Measurements from ENCODE around the gene G6PD.
"Not testable (repeated sequence)": the region's sequence is repeated elsewhere in the genome, so short reads cannot be mapped to it uniquely, and the experiment has no call there.

G6PD gene

GRCh38 chrX:154546354-154547244 lies at the start of gene G6PD:
G6PD (minus strand) TSS chrX:154546846; CDS start chrX:154546155, 691 bp downstream.
- DNase-seq, result peak; percentile 67

- DNase-seq, result no peak
These were observed 49.1 kb upstream of the G6PD start for GRCh38 chrX:154595559-154596249.

GRCh38 chrX:154594491-154594890 lies 47.8 kb upstream of the G6PD start:
- no peak for DNase-seq

- no peak for DNase-seq
These were observed 46.6 kb upstream of the G6PD start for GRCh38 chrX:154593201-154593600.

GRCh38 chrX:154592505-154592904 lies 45.9 kb upstream of the G6PD start:
- no peak for DNase-seq

- not testable (repeated sequence) for DNase-seq
These were observed 43.8 kb upstream of the G6PD start for GRCh38 chrX:154590415-154590814.

GRCh38 chrX:154584585-154585183 lies 38.0 kb upstream of the G6PD start, which contains the start of gene CTAG1A:
CTAG1A (plus strand) TSS chrX:154585133; CDS start chrX:154585207, 74 bp downstream.
- DNase-seq, result not testable (repeated sequence)

GRCh38 chrX:154582994-154583393 lies 36.3 kb upstream of the G6PD start:
- DNase-seq, result not testable (repeated sequence)

GRCh38 chrX:154575076-154575475 lies 28.4 kb upstream of the G6PD start:
- DNase-seq, result not testable (repeated sequence)

GRCh38 chrX:154573061-154573460 lies 26.4 kb upstream of the G6PD start:
- DNase-seq, result not testable (repeated sequence)

- not testable (repeated sequence) for DNase-seq
These were observed 23.7 kb upstream of the G6PD start for GRCh38 chrX:154570361-154570760.

- DNase-seq, result not testable (repeated sequence)
These were observed 15.6 kb upstream of the G6PD start for GRCh38 chrX:154562295-154562694.

- DNase-seq, result not testable (repeated sequence)
These were observed 13.7 kb upstream of the G6PD start for GRCh38 chrX:154560326-154560725.

- not testable (repeated sequence) for DNase-seq
These were observed 12.2 kb upstream of the G6PD start for GRCh38 chrX:154558896-154559295.

- not testable (repeated sequence) for DNase-seq
These were observed 11.5 kb upstream of the G6PD start for GRCh38 chrX:154558060-154558690.

GRCh38 chrX:154552112-154552806 lies 5.6 kb upstream of the G6PD start:
- DNase-seq, result not testable (repeated sequence)

- DNase-seq, result no peak
These were observed 3.1 kb upstream of the G6PD start for GRCh38 chrX:154549766-154550165.

GRCh38 chrX:154548028-154548316 lies 1.3 kb upstream of the G6PD start:
- no peak for DNase-seq

- peak; percentile 86 for DNase-seq
These were observed 790 bp upstream of the G6PD start, which contains the start of gene IKBKG for GRCh38 chrX:154547245-154548027. IKBKG (plus strand) TSS chrX:154547620; CDS start chrX:154552003, 4,383 bp downstream.

GRCh38 chrX:154545673-154546274 lies 872 bp downstream of the G6PD start:
- DNase-seq, result no peak
